SJSA1 (cell line): ENCODE measurements around the gene CSRP1. TPM values are rescaled to one million over a fixed set of nuclear protein-coding genes. Genes with fewer than 3 reads are reported as not detected.
A peak's percentile ranks its signal among the peaks of the same experiment; 100 is the strongest.
"Not testable (repeated sequence)": the region's sequence is repeated elsewhere in the genome, so short reads cannot be mapped to it uniquely, and the experiment has no call there.

ENCODE experiments used
- DNase-seq, 2 experiments: peaks; one replicate each; pipeline ENCODE4 v3.0.0-alpha.2; 2015 to 2020; ENCODE audit warnings: low spot score in 2 of 2, low read depth in 1 of 2
- H3K27ac ChIP-seq: fragments of 250-450 bp; sonication (Bioruptor Pico); 2 replicates; pipeline ENCODE4 v1.5.1; 2020; ENCODE audit warnings: mild to moderate bottlenecking, moderate library complexity
- H3K27me3 ChIP-seq: fragments of 250-450 bp; sonication (Bioruptor Pico); replicated peaks from 2 replicates; pipeline ENCODE4 v1.5.1; 2020; ENCODE audit warnings: mild to moderate bottlenecking, moderate library complexity
- H3K36me3 ChIP-seq: fragments of 250-450 bp; sonication (Bioruptor Pico); 2 replicates; pipeline ENCODE4 v1.5.1; 2020; ENCODE audit warnings: mild to moderate bottlenecking
- H3K4me1 ChIP-seq: fragments of 250-450 bp; sonication (Bioruptor Pico); replicated peaks from 2 replicates; pipeline ENCODE4 v1.6.1; 2021; ENCODE audit warnings: mild to moderate bottlenecking
- H3K4me3 ChIP-seq: fragments of 250-450 bp; sonication (Bioruptor Pico); 2 replicates; pipeline ENCODE4 v1.5.1; 2020; ENCODE audit warnings: mild to moderate bottlenecking
- H3K9me3 ChIP-seq: fragments of 250-450 bp; sonication (Bioruptor Pico); replicated peaks from 2 replicates; pipeline ENCODE4 v1.5.1; 2020; ENCODE audit warnings: mild to moderate bottlenecking
- total RNA-seq: library from RNA; depleted of rRNA; stranded (reverse); fragments of >200 nt; shearing (Covaris generic); gene quantifications from 2 replicates; pipeline ENCODE4 v1.2.3, GENCODE V29; 2014; rRNA removed

The CSRP1 gene
- total RNA-seq, result 1,173 and 1,377 TPM in 2 replicates

GRCh38 chr1:201506557-201507359 lies at the start of gene CSRP1:
Gene CSRP1, minus strand, starts transcription at chr1:201507123. Its CDS starts 10,820 bp downstream, at chr1:201496303.
- H3K27ac ChIP-seq, result peak within 1 kb of the TSS; percentile 77
- peak; percentile 74 to 89 for DNase-seq
- peaks cover 69% of the 10 kb centered on the region for H3K4me1 ChIP-seq
- H3K9me3 ChIP-seq, result no peaks in the 10 kb centered on the region
- peaks cover 37% of the 10 kb centered on the region for H3K36me3 ChIP-seq
- peak within 1 kb of the TSS; percentile 83 for H3K4me3 ChIP-seq
- H3K27me3 ChIP-seq, result no peaks in the 10 kb centered on the region

GRCh38 chr1:201555593-201555945 lies 48.6 kb upstream of the CSRP1 start:
- DNase-seq, result no peak
- H3K4me3 ChIP-seq, result no peak overlapping the region
- no peaks in the 10 kb centered on the region; the same call in 1 of the 2 replicates for H3K36me3 ChIP-seq
- H3K27me3 ChIP-seq, result no peaks in the 10 kb centered on the region
- H3K27ac ChIP-seq, result no peak overlapping the region
- no peaks in the 10 kb centered on the region for H3K9me3 ChIP-seq
- H3K4me1 ChIP-seq, result peaks cover 58% of the 10 kb centered on the region

- H3K4me1 ChIP-seq, result peaks cover 52% of the 10 kb centered on the region
- no peak overlapping the region for H3K4me3 ChIP-seq
- no peaks in the 10 kb centered on the region for H3K9me3 ChIP-seq
- H3K36me3 ChIP-seq, result no peaks in the 10 kb centered on the region; the same call in 1 of the 2 replicates
- no peak overlapping the region for H3K27ac ChIP-seq
- DNase-seq, result no peak
- H3K27me3 ChIP-seq, result no peaks in the 10 kb centered on the region
Measured at GRCh38 chr1:201554789-201555592, 48.1 kb upstream of the CSRP1 start.

- H3K36me3 ChIP-seq, result no peaks in the 10 kb centered on the region; the same call in 1 of the 2 replicates
- no peaks in the 10 kb centered on the region for H3K27me3 ChIP-seq
- peaks cover 45% of the 10 kb centered on the region for H3K4me1 ChIP-seq
- no peaks in the 10 kb centered on the region for H3K9me3 ChIP-seq
- H3K27ac ChIP-seq, result no peak overlapping the region
- no peak overlapping the region for H3K4me3 ChIP-seq
- no peak for DNase-seq
Measured at GRCh38 chr1:201554190-201554600, 47.3 kb upstream of the CSRP1 start.

GRCh38 chr1:201553496-201554189 lies 46.7 kb upstream of the CSRP1 start:
- peaks cover 51% of the 10 kb centered on the region for H3K4me1 ChIP-seq
- H3K9me3 ChIP-seq, result no peaks in the 10 kb centered on the region
- no peaks in the 10 kb centered on the region; the same call in 1 of the 2 replicates for H3K36me3 ChIP-seq
- no peak overlapping the region for H3K27ac ChIP-seq
- H3K27me3 ChIP-seq, result no peaks in the 10 kb centered on the region
- no peak overlapping the region for H3K4me3 ChIP-seq
- DNase-seq, result no peak

GRCh38 chr1:201552941-201553351 lies 46.0 kb upstream of the CSRP1 start:
- no peaks in the 10 kb centered on the region; the same call in 1 of the 2 replicates for H3K36me3 ChIP-seq
- H3K27me3 ChIP-seq, result no peaks in the 10 kb centered on the region
- H3K4me3 ChIP-seq, result no peak overlapping the region
- no peak for DNase-seq
- H3K4me1 ChIP-seq, result peaks cover 52% of the 10 kb centered on the region
- peak overlapping the region; percentile 70; the same call in 1 of the 2 replicates for H3K27ac ChIP-seq
- H3K9me3 ChIP-seq, result no peaks in the 10 kb centered on the region

GRCh38 chr1:201551877-201552731 lies 45.2 kb upstream of the CSRP1 start:
- Histone ChIP-seq H3K27ac (peak overlapping the region; percentile 70), H3K36me3 (no peaks in the 10 kb centered on the region; the same call in 1 of the 2 replicates), H3K9me3 (no peaks in the 10 kb centered on the region), H3K4me1 (peaks cover 48% of the 10 kb centered on the region), H3K4me3 (no peak overlapping the region), H3K27me3 (no peaks in the 10 kb centered on the region)
- peak; percentile 84 to 86 for DNase-seq

GRCh38 chr1:201551096-201551495 lies 44.2 kb upstream of the CSRP1 start:
- H3K4me1 ChIP-seq, result peaks cover 42% of the 10 kb centered on the region
- H3K27me3 ChIP-seq, result no peaks in the 10 kb centered on the region
- no peaks in the 10 kb centered on the region for H3K9me3 ChIP-seq
- no peaks in the 10 kb centered on the region for H3K36me3 ChIP-seq
- DNase-seq, result no peak
- H3K27ac ChIP-seq, result peak overlapping the region; percentile 70
- H3K4me3 ChIP-seq, result no peak overlapping the region

GRCh38 chr1:201549522-201549921 lies 42.6 kb upstream of the CSRP1 start:
- not testable (repeated sequence) for H3K27me3 ChIP-seq, H3K9me3 ChIP-seq, H3K4me3 ChIP-seq, H3K27ac ChIP-seq, DNase-seq, H3K36me3 ChIP-seq
- H3K4me1 ChIP-seq, result peaks cover 49% of the 10 kb centered on the region

GRCh38 chr1:201545851-201546492 lies 39.0 kb upstream of the CSRP1 start:
- no peak overlapping the region for H3K27ac ChIP-seq

GRCh38 chr1:201544710-201545109 lies 37.8 kb upstream of the CSRP1 start:
- no peaks in the 10 kb centered on the region for H3K9me3 ChIP-seq
- H3K4me1 ChIP-seq, result peaks cover 54% of the 10 kb centered on the region
- no peak for DNase-seq
- H3K27ac ChIP-seq, result no peak overlapping the region
- H3K4me3 ChIP-seq, result no peak overlapping the region
- H3K36me3 ChIP-seq, result no peaks in the 10 kb centered on the region; the same call in 1 of the 2 replicates
- no peaks in the 10 kb centered on the region for H3K27me3 ChIP-seq

More at GRCh38 chr1:201545851-201546492, 39.0 kb upstream of the CSRP1 start:
- no peaks in the 10 kb centered on the region for H3K27me3 ChIP-seq
- DNase-seq, result no peak
- no peak overlapping the region for H3K4me3 ChIP-seq
- no peaks in the 10 kb centered on the region; the same call in 1 of the 2 replicates for H3K36me3 ChIP-seq
- peaks cover 46% of the 10 kb centered on the region for H3K4me1 ChIP-seq
- H3K9me3 ChIP-seq, result no peaks in the 10 kb centered on the region

- DNase-seq, result no peak
- H3K27me3 ChIP-seq, result no peaks in the 10 kb centered on the region
- peaks cover 53% of the 10 kb centered on the region for H3K4me1 ChIP-seq
- peaks cover 2% of the 10 kb centered on the region for H3K36me3 ChIP-seq
- no peaks in the 10 kb centered on the region for H3K9me3 ChIP-seq
- H3K27ac ChIP-seq, result no peak overlapping the region
- H3K4me3 ChIP-seq, result no peak overlapping the region
Measured at GRCh38 chr1:201543871-201544642, 37.1 kb upstream of the CSRP1 start.
